Sciatic nerve (tissue), 2 donors: Measurements from ENCODE around the gene TNIP1. TPM values are rescaled to one million over a fixed set of nuclear protein-coding genes. Genes with fewer than 3 reads are reported as not detected.

ENCODE experiments used
- ATAC-seq: fragments of 200-7000 bp; cut with Tn5 transposase; one replicate; pipeline ENCODE4 v1.9.1; 2020; ENCODE audit warnings: mild to moderate bottlenecking, moderate library complexity
- DNase-seq: peaks from one replicate; pipeline ENCODE4 v3.0.0-alpha.2; 2020; ENCODE audit warnings: low spot score
- intact Hi-C: fragments of 100-400 bp; cut with DNase I; formaldehyde crosslinking; loops from one replicate; pipeline ENCODE4 v1.14.2; 2022
- total RNA-seq: library from RNA; stranded (reverse); fragmentation: NEBNext Ultra II Directional; extraction: Animal tissue kit (Norgen Biotek cat#: 25700); gene quantifications from one replicate; pipeline ENCODE4 v1.2.1, GENCODE V29; 2021
- donor health status: DM: no; HTN: no; CAD: no.
- donor health status: DM: no; HTN: no; CAD: no.

TNIP1 gene
- total RNA-seq, 1 donor from 2014 or later: 80.2 TPM

DNA sequence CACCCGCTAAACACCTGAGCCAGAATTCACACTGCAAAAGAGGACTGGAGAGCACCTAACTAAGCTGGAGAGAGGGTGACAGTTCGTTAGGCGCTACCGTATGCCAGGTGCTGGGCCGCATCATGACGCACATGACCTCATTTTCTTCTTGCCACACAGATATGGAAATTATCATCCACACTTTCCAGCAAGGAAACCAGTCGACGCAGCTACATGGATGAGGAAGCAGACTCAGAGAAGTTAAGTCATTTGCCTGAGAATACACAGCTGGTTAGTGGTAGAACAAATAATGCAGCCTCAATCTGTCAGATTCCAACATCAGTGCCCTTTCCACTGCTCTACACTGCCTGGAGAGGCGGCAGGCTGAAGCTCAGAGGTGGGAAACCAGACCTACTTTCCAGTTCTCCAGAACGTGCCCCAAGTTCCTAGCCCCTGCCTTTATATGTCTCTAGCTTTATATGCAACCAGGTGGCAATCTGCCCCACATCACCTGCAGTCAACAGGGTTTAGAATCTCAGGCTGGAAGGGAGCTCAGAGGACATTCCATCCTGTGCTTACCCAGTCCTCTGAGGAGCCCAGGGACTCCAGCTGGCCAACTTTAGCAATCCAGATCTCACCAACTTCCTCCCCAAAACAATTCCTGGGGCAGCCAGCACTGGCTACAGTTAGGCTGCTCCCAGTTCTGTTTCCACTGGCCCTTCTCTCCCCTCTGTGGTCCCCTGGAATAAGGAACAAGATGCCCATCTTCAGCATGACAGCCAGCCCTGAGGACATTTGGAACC is 8.8 kb downstream of the TNIP1 start:
- intact Hi-C loops: no loop called here
- DNase-seq (no peak), ATAC-seq (no peak)

DNA sequence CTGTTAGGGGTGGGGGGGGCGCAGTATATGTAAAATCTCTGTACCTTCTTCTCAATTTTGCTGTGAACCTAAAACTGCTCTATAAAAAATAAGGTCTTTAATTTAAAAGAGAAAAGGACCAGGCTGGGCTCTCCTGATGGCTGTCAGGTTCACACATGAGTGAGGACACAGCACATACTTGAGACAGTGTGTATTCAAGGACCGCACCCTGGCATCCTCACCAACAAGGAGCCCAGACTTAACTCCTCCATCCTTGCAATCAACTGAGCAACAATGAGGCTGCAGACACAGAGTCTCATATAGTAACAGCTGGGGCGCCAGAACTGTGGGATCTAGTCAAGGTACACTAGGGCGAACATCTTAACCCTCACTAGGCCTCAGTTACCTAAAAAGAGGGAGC is 9.8 kb downstream of the TNIP1 start:
- ATAC-seq: no peak

DNA sequence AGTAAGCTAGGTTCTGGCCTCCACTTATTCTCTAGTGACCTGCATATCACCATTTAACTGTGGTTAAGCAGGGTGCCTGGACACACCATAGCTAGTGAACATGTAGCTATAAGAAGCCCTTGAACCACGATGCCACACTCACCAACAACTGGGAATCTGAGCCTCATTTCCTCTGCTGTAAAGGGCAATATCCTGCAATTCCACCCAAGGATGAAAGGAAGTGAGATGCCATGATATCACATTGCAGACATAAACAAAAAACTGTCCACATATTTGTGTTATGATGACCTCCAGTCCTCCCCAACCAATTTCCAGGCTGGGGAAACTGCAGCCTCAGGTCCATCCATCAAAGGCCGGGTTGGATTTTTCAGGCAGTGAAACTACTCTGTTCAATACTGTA is 10.4 kb downstream of the TNIP1 start:
- DNase-seq (no peak), ATAC-seq (no peak)
- intact Hi-C loops: no loop called here

More for the DNA sequence above, 9.8 kb downstream of the TNIP1 start:
- no peak for DNase-seq
- intact Hi-C loops: no loop called here

DNA sequence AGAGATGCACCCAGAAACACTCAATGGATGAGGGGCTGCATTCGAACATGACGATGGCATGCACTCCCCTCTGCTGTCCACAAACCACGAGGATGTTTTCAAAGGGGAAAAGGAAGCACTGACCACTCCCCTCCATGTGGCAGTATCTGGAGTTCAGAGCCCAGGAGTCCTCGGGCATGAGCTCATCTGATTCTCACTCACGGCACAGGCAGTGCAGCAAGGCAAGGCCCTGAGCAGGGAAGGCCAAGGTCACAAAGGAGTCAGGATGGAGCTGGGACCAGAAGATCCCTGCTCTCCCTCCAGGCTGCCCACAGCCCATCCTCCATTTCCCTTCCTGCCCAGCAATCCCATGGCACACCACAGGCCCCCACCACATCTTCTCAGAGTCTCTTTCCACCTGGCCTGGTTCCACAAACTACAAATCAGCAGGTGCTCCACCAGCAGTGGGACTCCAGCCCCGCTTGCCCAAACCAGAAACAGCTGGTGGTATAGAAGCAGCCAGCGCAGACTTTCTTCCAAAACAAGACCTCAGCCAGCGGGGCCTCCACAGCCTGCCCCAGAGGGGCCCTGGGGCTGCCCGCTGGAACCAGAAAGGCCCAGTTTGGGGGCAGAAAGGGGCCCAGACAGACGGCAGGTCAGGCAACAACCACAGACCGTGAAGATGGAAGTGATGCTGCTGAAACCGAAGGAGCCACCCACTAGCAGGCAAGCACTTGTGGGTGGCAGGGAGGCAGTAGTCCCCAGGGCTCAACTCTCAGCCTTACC is 12.2 kb downstream of the TNIP1 start:
- ATAC-seq: peak; percentile 63
- no peak for DNase-seq
- intact Hi-C loops: no loop called here

DNA sequence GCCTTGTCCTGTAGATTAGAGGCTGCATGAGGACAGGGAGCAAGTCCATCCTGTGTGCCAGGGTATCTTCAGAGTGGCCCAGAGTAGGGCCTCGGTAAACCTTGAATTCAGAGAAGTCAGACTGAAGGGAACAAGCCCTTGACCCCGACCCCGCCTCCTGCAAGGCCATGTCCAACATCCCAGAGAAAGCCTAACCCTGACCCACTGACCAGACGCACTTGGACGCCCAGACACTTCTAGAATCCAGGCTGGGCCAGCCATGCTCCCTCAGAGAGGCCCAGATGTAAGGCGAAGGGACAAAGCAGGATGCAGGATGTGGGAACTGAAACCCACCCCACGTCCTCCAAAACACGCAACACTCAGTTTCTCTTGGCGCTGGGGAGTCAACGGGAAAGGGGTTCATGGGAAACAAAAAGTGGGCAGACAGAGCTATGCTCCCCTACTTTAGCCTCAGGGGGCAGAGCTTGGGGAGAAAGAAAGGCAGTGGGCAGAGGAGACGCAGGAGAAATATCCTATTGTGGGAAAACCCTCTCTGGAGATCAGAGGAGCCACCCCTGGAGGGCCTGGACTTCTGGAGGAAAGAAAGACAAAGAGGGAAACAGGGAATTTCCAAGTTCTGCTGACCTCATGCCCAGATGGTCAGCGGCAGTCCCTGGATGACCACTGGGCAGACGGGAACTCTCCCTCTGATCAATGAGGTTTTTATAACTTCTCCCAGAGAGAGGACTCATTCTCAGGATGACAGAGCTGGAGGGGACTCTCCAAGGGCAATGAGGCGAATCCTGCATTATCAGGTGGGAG is 13.0 kb downstream of the TNIP1 start:
- intact Hi-C loops: no loop called here
- ATAC-seq (no peak), DNase-seq (no peak)

DNA sequence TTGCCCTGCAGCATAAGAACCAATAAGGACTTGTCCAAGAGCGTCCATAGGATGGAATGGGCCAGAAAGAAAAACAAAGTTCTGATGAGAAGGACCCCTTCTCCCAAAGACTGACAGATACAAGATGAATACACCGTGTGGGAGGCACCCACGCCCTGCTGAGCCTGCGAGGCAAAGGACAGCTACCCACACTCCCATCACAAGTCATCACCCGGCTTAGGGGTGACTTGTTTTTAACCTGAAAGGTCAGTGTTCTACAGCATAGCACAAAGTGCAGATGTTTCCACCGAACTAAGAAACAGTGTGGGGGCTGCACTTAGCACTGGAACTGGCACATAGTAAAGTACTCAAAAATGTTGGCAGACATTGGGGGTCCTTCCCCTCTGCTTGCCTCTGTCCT is 13.9 kb downstream of the TNIP1 start:
- no peak for DNase-seq
- ATAC-seq: no peak
- intact Hi-C loops: no loop called here

DNA sequence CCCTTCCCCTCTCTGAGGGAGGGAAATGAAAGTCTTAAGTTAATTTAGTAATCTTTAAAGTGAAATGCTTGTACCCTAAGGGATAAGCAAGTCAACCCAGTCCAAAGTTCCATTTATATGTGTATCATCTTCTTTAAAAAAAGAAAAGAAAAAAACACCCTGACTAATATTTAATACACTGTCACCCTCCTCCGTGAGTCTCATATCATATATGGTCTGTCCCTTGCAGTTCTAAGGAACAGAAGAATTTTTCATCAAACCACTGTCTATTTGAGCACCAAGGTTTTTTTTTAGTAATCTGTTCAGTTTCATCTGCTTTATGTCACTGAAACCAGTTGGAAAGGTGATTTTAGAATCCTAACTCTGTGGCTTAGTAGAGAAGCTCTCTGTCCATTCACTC is 15.2 kb downstream of the TNIP1 start:
- ATAC-seq (no peak), DNase-seq (no peak)
- intact Hi-C loops: no loop called here

DNA sequence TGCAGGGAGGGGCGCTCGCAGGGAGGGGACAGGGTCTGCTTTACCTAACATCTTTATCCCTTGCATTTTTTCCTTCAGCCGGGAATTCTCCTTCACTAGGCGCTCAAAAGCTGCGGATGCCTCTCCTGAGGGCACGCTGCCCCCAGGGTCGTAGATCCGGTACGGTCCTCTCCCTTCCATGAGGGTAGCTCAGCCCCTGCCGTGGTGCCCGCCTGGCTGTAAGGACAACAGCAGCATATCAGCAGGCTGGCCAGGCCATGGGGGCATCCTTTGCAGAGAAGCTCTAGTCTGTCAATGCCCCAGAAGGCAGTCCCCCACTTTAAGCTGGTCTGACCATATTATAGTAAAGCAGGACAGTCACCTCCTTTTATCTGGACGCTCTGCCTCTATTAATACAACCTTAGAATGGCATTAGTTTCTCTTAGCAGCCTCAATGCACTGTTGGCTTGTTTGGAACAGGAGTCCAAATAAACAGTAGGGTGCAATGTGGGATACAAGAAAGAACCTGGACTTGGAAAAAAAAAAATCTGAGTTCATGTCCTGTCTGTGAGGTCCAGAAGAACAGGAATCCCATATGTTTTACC is 15.8 kb downstream of the TNIP1 start:
- no peak for DNase-seq
- ATAC-seq: no peak
- intact Hi-C loops: no loop called here

DNA sequence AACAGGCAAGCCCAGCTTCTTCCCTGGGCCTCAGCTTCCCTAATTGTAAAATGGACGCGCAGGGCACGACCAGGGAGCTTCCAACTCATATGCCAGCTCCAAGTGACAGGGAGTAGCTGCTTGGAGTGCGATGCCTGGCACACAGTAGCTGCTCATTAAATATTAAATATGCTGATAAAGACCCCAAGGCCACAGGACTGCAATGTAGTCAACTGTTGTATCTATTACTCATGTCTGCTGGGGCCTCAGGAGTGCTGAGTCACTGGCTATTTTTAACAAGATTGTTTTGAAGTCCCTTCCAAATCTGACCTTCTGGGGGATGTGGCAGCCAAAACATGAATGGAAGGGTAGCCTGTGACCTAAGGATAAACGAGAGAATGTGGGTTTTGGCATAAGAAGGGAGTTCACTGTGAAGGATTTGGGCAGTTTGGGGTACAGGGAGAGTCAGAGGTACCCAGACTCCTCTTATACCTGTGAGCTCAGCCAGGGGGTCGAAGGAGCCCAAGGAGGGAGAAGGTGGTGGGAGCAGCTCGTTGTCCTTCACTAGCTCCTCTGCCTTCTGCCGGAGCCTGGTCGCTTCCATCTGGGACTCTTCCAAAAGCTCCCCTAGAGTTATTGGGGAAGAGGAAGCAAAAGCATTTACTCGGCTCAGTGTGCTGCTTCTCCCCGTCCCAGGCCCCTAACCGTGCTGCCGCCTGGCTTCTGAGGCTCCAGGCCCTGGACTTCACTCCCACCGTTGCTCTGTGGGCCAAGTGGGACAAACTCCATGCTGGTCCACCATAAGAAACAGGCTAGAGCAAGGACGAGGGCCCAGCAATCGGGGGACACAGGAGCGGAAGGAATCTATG is 17.5 kb downstream of the TNIP1 start:
- DNase-seq (no peak), ATAC-seq (peak; percentile 82)

DNA sequence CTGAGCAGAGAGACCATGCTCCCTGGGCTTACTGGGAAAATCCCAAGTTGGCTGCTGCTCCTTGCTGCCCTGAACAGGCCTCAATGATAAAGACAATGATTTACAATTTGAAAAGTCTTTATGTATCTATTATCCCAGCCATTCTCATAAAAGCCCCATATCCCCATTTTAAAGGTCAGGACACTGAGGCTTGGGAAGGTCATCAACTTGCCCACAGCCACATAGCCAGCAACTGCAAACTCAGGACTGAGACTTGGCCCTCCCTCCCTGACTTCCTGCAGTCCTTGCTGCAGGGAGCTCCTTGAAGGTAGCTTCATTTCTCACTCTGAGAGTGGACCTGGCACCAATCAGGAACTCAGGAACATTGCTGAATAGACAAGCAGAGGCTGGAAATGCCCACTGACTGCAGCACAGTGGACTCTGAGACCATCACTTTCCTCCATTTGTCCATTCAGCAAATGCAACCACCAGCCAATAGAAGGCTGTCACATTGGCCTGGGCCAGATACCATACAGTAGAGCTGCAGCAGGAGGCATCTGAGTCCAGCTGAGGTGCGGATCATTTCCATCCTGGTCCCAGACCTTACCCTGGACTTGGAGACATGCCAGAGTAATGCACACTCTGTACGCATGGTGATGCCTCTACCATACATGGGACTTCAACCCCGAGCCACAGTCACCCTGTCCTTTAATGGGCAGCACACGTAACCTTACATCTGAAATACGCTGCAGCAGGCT is 18.3 kb downstream of the TNIP1 start:
- intact Hi-C loops: no loop called here
- DNase-seq: no peak
- ATAC-seq: no peak

More for the DNA sequence above, 17.5 kb downstream of the TNIP1 start:
- intact Hi-C loops: no loop called here

DNA sequence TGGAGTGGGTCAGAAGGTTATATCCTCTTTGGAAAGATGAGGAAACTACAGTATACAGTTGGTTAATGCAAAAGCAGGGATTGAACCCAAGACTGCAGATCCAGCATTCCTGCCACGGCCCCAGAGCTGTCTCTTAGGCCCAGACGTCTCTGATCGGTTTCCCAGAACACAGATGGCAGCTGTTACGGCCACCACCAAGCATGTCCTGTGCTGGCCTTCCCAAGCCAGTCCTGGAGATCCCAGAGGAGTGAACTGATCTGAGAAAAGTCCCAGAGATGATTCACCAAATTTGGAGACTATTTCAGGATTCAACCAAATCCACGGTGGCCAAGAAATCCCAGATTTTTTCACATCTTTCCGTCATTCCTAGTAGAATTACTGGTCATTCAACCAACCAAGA is 20.1 kb downstream of the TNIP1 start:
- intact Hi-C loops: no loop called here
- DNase-seq (no peak), ATAC-seq (no peak)

DNA sequence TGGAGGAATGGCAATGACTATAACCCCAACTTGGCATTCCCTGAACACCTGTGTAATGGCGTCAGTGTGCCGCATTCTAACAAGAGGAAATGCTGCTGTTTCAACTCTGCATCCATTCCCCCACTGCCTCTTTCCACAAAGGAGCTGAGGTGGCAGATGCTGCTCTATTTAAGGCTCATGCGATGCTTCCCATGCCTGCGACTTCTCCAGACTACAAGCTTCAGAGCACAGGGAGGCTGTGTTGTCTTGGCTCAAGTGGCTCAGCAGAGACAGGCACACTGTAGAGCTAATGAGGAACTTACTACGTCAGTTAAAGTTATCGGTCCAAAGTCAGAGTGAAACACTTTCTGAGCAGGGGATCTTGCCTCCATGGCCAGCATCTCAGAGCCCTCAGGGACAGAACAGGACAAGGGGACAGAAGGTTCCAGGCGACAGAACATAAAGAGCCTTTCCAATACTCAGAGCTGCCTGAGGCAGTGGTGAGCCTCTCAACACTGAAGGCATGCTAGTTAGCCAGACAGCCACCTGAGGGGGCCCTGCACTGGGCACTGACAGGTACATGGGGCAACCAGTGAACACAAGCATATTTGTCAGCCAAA is 21.8 kb downstream of the TNIP1 start:
- ATAC-seq: peak; percentile 16

DNA sequence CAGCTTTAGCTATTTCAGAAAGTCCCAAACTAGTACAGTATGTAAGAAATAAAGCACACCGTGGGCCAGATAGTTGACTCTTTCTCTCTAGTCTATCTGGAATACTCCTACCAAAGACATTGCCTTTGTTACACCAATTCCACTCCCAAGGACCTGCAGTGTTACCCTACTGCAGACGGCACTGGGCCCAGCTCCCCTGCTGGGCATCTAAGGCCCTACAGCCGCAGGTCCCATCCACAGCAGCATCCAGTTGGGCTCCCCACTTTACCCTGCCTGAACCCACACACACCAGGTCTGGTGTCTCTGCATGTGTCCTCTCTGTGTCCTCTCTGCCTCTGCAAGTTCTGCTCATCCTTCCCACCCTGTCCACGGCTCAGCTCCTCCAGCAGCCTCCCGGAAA is 22.5 kb downstream of the TNIP1 start:
- intact Hi-C loops: no loop called here
- ATAC-seq (no peak), DNase-seq (no peak)

More for the DNA sequence above, 21.8 kb downstream of the TNIP1 start:
- DNase-seq: no peak
- intact Hi-C loops: no loop called here

DNA sequence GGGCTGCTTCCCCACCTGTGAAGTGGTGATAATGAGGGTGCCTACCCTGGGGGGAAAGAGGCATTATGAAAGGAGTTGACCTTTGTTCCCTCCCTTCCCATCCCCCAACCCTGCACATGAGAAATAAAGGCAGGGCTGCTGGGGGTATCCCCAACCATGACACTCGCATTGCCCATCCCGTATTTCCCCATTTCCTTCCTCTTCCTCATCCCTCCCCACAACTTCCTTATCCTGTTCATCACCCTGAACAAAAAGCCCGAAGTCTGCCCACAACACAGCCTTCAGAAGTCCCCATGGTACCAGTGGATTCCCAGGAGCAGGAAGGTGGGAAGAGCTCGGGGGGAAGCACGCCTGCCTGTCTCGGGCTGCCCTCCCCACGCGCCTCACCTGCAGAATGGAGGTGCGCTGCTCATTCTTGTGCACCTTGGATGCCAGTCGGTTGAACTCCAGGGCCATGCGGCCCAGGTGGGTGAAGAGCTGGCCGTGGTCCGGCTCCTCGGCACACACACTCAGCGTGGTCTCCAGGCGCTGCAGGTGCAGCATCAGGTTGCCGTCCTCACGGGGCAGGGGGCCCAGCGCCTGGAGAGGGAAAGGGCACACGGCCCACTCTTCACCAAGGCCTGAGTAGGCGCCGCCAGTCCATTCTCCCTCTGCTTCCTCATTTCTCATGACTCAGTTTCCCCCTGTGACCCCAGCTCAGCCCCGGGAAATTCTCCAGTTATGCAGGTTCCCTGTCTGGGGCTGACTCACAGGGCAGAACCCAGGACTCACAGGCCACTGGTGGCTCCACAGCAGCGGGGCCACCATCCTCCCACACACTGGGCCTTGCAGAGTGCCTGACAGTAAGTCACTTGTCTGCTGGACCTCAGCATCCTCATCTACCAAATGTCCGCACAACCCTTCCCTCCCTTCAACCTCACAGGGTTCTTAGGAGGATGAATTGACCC is 24.2 kb downstream of the TNIP1 start:
- intact Hi-C loops: no loop called here
- ATAC-seq: no peak
- no peak for DNase-seq

DNA sequence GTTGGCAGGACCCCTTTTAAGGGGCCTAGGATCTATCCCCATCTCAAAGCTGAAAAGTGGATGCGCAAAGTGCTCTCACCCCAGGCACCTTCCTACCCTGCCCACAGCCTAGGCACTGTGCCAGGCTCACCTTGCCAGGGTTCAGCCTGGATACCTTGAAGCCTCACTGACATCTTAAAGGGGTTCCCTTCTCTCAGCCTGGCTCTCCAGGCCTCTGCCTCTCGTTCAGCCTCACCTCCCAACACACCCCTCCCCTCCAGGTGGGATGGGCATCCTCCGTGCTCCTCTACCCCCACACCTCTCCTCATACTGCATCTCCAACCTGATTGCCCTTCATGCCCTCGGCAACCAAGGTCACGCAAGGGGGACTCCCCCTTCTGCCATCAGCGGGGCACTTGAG is 25.5 kb downstream of the TNIP1 start:
- no peak for DNase-seq

DNA sequence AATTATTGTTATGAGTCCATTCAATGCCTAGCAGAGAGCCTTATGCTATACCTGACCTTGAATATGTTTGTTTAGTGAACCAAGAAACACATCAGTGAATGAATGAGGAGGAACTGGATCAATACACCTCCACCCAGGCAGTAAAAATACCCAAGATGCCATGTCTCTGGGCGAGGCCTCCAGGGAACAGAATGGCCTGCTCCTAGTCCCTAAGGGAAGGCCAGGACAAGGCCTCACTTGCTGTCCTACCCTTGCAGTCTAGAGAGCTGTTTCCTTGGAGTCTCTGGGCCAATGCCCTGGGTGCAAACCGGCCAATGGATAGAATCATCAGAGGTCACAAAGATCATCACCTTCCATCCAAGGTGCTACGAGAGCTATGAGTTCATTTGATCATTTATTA is 26.1 kb downstream of the TNIP1 start:
- DNase-seq (no peak), ATAC-seq (no peak)
- intact Hi-C loops: loop anchor here (5.0 kb wide), 3 partner anchors 52 to 113 kb away; no protein-coding TSS in a partner anchor

More for the DNA sequence above, 25.5 kb downstream of the TNIP1 start:
- no peak for ATAC-seq
- intact Hi-C loops: no loop called here
